ENCODE results near the gene FSTL1.
"Not testable (repeated sequence)": the region's sequence is repeated elsewhere in the genome, so short reads cannot be mapped to it uniquely, and the experiment has no call there.

Gene FSTL1

DNA sequence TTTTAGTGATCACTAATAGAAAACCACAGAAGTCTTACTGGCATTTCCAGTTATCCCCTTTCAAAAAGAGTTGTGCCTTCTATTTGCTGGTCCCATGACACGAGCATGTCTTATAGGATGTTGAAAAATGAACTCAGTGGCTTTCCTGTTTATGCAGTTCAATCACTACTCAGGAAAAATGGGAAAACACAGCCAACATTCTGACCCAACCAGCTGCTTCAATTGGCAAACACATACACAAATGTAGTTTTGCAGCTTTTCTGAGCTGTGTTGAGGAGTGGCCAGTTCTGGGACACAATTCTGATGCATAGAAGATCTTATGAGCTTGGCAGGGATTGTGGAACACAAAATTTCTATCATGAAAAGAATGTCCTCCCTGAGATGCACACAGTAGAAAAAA lies 40.3 kb downstream of the FSTL1 start:
- DNase-seq: no peak

DNA sequence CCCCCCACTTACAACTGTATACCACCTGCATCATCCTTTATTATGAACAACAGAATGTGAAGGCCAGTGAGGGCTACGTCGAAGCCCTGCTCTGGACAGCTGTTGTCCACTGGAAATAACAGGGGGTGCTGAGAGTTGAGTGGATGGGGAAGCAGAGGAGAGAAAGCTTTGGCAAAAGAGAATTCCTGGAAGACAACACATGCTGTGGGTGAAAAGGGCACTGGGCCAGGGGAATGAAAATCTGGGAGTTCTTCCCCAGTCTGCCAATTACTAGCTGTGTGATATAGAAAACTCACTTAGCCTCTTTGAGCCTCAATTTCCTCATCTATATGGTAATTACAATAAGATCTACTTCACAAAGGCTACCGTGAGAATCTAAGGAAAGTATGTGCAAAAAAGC lies 40.7 kb downstream of the FSTL1 start:
- DNase-seq: no peak

DNA sequence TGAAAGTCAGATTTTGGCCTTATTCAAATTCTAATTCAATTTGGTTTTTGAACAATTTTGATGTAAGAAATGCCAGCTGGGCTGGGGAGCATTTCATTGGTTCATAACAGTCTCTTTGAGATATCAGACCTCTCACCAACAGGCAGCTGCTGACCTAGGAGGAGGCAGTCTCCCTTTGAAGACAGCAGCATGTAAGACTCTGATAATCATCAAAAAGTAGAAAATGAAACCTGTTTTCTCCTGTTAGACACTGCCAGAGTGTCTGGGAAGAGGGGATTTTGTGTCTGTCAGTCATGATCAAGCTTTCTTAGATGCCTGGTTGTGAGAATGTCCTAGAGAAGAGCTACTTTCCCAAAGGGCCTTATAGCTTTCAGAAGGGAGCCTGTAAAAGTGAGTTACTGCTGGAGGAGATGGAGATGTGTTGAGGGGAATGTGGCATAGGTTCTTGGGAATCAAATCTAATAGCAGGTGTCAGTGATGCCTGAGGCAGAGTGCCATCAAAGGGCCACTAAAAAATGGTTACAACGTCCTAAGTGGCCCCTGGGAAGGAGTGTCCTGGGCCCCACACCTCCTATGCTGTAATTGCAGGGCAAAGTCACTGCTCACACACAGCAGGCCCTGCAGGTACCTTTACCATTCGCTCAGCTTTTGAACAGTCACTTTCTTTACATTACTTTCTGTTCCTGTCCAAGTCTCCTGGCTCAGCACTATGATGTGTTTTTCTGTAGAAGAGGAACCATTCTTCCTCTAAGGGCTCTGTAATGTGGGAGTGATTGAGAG lies 43.1 kb downstream of the FSTL1 start:
- no peak for DNase-seq

DNA sequence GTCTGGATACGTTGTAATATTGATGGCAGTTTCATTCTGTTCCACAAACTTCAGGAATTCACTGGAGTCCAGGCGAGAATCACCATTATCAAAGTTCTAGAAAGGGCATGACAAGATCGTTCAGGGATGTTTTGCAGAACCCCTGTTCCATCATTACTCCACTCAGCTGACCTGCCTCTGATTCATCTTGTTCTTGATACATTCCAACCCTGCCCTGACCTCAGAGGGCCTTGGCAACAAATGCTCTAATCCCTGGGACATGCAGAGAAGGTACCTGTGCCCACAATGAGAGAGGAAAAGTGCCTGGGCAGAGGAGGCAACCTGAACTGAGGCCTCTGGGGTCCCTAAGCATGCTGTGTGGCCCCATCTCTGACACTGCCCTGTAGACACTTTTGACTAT lies 45.9 kb downstream of the FSTL1 start:
- no peak for DNase-seq

DNA sequence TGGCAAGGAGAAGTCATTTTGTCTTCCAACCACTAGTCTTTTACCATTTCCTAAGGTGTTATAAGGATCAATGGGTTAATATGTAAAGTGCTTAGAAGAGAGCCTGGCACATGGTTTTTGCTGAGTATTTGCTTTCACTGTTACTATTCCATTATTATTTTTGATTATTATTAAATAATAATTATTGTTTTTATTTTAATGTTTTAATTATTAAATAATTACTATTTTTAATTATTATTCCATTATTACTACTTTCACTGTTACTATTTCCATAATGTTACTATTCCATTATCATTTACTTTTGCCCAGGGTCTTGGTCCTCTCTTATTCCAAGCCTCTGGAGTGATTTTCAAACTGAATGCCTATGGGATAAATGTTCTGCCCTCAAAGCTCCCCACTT lies 48.5 kb downstream of the FSTL1 start:
- DNase-seq: no peak

DNA sequence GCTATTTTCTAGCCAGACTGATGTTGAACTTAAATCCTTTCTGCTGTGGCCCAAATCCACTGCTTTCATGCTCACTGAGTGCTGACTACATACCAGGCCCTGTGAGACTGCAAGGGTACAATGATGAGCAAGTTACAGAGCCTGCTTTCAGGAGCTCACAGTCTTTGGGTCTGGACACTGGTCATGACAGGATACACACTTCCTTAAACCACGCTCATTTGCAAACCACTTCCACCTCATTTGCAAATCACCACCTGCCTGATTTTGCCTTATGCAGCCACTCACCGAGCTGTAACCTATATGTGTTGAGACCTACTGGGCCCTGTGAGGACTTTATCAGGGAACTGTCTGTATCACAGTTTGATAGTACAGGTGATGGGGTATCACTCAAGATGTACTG lies 51.4 kb downstream of the FSTL1 start:
- DNase-seq: no peak

DNA sequence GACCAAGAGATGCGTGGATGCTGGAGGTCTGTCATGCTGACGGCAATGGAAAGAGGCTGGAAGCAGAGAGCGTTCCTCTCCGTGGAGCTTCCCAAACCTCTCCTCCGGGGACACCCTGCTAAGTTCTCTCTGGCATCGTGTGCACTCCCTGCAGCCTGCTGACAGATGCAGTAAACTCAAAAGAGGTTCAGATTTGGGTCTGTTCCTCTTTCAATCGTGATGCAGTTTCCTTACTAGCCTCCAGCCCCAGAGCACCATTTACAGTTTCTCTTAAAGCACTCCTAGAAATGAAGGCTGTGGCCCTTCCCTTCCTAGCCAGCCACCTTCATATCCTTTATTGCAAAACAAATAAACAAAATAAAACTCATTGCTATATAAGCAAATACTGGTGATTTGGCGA lies 54.3 kb downstream of the FSTL1 start:
- no peak for DNase-seq

DNA sequence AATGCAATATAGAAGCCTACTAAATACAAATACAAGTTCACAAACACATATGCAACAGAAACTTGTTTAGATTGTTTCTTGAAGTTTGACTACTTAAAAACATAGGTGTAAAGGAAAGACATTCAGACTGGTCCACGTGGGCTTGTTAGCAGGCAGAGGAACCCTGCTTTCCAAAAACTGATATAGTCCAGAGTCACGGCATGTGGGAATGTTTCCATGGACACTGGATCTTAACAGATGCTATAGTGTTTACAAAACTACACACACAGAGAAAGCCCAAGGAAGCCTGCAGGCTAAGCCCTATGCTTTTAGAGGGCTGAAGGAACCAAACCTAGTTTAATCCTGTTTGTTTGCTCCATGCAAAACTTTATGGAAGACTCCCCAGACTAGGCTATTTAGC lies 56.4 kb downstream of the FSTL1 start:
- DNase-seq: no peak

DNA sequence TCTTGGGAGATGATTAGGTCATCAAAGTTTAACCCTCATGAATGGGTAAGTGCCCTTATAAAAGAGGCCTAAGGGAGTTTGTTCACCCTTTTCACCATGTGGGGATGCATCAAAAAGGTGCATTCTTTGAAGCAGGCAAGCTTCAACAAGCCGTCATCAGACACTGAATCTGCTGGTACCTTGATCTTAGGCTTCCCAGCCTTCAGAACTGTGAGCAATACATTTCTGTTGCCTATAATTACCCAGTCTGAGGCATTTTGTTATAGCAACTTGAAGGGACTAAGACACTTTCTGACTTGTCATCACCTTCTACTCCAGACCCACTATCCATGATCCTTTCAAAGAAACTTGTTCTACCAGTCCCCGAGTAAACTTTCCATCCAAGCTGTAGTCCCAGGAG lies 57.0 kb downstream of the FSTL1 start:
- no peak for DNase-seq

DNA sequence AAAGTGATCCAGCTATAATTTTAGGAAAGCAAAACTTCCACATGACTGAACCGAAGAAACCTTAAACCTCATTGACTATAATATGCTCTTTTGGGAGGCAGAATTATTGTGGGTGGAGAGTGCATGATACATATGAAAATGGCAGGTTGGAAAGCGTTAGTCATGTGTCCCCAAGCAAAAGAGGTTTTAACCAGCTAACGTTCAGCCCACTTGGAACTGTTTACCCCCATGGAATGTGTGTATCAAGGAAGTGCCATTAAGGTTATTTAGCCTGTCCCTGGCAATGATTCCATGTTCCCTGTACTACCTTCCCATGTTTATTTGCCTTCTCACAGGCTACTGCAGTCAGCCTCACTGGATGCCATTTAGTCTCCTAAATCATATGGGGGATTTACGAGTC lies 57.5 kb downstream of the FSTL1 start:
- no peak for DNase-seq

DNA sequence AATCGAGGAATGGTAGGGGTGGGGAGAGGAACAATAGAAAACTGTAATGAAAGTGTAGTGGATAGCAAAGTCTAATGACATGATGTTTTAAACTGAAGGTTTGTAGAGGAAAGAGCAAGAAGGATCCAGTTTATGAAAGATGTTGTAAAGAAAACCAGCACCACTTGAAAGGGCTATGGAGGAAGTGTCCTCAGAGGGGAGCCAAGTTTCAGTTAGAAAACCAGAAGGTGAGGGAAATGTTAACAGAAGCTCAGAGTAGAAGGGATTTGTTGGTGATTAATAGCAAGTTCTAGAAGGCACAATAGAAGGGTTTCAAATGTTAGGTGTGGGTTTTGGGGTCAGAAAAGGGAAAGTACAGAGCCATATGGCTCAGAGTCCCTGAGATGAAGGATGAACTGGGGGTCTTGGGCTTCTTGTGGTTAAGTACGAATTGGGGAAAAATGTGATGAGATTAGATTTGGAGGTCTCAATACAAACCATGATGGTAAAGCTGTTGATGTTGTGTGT lies 67.8 kb downstream of the FSTL1 start:
- no peak for DNase-seq

DNA sequence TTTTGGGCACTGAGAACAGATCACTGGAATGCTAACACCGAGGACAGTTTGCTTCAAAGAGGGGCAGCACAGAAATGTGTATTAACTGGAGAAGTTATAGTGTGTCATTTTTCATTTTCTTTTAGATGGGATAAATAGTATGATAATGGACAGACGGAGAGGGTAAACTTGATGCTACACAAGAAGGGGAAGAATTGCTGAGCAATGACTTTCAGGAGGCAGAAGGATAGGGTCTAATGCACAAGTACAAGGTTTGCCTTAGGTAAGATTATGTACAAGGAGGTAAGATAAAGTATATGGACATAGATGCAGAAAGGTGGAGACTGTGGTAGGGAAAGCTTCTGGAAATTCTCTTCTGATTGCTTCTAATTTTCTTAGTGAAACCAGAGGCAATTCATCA lies 69.3 kb downstream of the FSTL1 start:
- DNase-seq: no peak

DNA sequence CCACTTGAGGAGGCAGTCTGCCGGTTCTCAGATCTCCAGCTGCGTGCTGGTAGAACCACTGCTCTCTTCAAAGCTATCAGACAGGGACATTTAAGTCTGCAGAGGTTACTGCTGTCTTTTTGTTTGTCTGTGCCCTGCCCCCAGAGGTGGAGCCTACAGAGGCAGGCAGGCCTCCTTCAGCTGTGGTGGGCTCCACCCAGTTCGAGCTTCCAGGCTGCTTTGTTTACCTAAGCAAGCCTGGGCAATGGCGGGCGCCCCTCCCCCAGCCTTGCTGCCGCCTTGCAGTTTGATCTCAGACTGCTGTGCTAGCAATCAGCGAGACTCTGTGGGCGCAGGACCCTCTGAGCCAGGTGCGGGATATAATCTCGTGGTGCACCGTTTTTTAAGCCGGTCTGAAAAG lies 72.8 kb downstream of the FSTL1 start:
- DNase-seq: not testable (repeated sequence)

DNA sequence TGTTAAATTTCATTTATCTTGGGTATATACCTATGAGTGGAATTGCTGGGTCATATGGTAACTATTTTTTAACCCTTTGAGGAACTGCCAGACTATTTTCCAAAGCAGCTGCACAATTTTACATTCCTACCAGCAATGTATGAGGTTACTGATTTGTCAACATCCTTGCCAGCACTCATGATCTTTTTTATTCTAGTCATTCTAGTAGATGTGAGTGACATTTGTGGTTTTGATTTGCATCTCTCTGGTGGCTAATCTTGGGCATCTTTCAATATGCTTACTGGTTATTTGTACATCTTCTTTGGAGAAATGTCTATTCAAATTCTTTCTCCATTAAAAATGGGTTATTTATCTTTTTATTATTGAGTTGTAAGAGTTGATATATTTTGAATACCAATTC lies 80.3 kb downstream of the FSTL1 start:
- peak; percentile 32 for DNase-seq

DNA sequence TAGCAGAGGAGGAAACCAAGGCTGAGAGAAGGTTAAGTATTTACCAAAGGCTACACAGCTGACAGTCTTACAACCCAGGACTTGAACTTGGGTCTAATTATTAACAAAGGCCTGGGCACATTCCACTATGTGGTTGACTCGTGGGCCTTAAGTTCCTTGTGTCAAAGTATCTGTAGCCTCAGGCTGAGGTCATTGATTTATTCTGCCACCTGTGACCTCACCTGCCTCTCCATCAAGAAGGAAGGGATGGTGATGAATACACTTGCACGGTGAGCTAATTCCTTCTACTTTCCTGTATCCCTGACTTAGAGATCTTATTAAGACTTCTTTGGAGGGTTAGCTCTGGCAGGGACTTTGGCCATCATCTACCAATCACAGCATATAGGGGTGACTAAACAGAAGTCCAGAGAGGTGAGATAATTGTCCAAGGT lies 81.7 kb downstream of the FSTL1 start:
- no peak for DNase-seq

DNA sequence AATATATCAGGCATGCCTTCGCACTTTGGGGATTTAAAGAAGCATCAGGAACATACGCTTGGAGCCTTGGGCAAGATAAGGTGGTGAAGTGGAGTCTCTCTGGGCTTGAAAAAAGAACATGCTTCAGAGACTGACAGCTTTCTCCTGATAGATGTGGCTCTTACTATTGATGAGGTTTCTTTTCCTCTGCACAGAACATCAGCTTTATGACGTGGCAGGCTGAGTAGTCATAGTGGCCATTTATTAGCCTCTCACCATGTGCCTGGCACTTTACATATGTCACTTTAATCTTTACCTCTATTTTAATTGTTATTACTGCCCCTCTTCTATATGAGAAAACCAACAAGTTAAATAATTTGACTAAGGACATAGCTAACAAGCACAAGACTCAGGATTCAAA lies 82.6 kb downstream of the FSTL1 start:
- no peak for DNase-seq

DNA sequence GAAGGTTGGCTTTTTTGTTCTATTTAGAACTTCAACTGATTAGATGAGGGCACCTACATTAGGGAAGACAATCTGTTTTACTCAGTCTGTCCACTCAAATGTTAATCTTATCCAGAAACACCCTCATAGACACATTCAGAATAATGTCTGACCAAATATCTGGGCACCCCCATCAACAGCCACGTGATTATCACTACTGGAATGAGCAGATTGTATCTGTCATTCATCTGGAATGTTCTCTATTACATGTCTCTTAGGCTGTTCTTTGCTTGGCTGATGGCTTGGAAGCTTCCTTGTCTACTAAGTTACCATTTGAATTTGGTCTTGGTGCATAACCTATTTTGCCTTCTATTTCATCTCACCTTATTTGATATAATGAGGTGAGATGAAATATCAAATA lies 86.0 kb downstream of the FSTL1 start:
- DNase-seq: no peak

DNA sequence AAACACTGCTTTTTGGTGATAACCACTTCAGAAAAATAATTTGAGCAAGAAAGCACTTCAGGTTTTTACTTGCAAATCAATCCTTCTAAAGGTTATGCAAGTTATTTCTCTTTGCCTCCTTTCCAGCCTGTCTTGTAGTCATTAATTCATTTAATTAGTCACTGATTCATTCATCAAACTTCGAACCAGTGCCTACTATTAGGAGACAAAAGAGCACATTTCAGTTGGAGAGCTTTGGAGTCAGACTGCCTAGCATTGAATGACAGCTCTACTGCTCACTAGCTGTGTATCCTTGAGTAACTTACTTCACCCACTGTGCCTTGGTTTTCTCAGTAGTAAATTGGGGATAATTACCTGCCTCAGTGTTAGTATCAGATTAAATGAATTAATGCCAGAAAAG lies 86.7 kb downstream of the FSTL1 start:
- no peak for DNase-seq

DNA sequence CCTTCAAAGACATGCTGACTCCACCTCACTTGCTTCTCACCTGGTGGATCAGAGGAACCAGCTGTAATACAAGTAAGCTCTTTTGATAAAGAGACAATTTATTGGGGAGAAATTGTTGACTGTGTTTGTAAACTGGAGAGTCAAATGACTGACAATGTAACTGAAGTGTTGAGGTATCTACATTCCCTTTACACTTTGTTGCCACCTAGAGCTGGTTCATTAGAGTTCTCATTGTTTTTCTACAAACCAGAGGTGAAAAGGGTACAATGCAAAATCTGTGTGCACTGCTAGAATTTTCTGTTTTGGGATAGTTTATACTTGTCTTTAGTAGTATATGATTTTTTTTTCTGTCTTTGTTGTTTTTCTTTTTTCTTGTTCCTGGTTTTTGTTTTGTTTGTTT lies 93.0 kb downstream of the FSTL1 start:
- DNase-seq: no peak

DNA sequence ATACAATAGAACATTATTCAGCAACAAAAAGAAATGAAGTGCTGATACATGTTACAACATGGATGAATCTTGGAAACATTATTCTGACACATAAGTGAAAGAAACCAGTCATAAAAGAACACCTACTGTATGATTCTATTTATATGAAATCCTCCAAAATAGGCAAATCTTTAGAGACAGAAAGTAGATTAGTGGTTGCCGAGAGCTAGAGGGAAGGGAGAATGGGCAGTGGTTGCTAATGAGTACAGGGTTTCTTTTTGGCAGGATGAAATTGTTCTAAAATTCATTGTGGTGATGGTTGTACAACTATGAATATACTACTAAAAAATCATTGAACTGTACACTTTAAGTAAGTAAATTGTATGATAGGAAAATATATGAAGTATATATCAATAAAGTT lies 95.3 kb downstream of the FSTL1 start:
- DNase-seq: no peak

DNA sequence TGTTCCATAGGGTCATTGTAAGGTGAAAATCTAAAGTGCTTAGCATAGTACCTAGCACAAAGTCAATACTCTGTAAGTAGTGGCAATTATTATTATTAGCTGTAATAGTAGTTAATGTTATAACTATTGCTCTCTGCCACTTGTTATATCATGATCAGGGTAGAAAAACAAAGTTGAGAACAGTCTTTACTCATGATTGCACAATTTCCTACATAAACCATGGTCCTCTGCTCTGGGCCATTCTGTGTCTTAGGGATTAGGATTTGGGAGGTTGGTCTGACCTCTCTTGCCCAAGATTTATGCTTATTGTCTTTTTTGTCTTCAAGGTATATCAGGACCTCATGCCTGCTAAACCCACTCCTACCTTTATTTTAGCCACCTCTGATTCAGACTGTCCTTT lies 97.3 kb downstream of the FSTL1 start:
- DNase-seq: no peak

DNA sequence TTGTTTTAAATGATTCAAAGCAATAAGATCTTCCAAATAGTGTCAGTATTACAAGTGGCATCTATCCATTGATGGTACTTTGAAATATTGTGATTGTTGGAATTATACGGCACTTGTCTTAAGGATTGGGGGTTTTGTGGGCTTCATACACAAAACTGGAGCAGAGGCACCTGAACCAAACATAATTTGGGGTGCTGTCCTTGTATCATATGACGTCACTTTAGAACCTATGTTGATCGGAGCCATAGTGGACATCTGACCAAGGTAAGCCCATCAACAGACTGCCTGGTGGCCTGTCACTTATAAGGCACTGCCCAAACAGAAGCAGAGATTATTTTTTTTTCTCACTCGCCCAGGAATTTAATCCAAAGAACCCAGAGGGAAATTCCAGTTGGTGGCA lies 98.8 kb downstream of the FSTL1 start:
- no peak for DNase-seq

DNA sequence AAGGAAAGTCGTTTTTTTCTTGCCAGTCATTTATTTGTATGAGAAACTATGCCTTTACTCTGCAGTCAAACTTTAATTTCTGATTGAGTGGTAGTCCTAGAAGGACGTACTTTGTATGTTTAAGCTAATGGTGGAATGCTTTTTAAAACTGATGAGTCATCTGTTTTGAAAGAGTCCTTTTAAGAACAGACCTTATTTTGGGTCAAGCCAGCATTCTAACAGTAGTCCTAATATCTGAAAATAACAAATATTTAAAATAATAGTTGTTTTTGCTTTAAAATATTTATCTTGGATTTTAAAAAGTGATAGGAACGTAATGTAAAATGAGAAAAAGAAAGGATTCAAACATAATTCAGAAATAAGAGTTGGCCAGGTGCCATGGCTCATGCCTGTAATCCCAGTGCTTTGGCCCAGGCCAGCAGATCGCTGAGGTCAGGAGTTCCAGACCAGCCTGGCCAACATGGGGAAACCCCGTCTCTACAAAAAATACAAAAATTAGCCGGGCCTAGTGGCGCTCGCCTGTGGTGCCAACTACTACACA lies 100.3 kb downstream of the FSTL1 start:
- DNase-seq: peak; percentile 22

DNA sequence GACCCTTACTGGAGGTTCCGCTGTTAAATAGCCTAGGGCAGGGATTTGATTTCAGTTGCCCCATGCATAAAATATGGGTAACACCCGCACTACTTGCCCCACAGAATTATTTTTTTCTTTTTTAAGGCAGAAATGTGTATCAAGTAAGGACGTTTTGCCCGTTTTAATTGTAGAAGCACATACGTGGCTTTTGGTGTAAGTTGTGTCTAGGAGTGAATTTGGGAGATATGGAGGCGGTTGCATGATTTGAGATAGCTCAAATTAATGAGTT lies 101.0 kb downstream of the FSTL1 start:
- no peak for DNase-seq
